ENCODE results near the gene RBM47.
"Not testable (repeated sequence)": the region's sequence is repeated elsewhere in the genome, so short reads cannot be mapped to it uniquely, and the experiment has no call there.

The RBM47 gene

DNA sequence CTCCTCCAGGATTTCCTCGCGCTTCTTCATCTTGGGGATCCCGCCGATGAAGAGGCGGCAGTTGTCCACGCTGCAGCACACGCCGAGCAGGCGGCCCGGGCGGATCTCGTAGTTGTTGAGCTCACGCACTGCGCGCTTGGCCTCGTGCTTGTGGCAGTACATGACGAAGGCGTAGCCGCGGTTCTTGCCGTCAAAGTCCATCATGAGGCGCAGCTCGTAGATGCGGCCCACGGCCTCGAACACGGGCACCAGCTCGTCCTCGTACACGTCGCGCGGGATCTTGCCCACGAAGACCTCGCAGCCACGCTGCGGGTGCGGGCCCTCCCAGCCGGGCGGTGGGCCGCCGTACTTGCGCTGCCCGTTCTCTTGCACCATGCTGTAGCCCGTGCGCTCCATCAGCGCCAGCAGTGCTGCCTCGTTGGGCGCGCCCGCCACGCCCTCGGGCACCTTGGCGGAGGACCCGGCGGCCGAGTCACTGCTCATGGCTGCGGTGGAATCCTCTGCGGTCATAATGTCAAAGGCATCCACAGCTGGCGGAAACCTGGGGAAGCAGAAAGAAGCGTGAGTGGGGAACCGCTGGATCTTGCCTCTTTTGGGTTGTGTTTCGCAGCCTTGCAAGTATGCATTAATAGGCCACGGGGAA lies 191.2 kb downstream of the RBM47 start:
- DNase-seq, result no peak

- DNase-seq, result no peak
Measured at GRCh38 chr4:40437741-40438383, 191.8 kb downstream of the RBM47 start.

DNA sequence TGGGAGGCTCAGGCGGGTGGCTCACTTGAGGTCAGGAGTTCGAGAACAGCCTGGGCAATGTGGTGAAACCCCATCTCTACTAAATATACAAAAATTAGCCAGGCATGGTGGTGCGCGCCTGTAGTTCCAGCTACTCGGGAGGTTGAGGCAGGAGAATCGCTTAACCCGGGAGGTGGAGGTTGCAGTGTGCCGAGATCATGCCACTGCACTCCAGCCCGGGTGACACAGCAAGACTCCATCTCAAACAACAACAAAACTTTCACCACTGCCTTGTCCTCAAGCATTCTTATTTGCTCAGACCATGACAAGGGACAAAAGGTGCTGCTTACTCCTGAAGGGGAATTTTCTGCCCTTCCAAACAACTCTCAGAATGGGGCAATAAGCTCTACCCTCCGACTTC lies 194.4 kb downstream of the RBM47 start:
- DNase-seq, result not testable (repeated sequence)

DNA sequence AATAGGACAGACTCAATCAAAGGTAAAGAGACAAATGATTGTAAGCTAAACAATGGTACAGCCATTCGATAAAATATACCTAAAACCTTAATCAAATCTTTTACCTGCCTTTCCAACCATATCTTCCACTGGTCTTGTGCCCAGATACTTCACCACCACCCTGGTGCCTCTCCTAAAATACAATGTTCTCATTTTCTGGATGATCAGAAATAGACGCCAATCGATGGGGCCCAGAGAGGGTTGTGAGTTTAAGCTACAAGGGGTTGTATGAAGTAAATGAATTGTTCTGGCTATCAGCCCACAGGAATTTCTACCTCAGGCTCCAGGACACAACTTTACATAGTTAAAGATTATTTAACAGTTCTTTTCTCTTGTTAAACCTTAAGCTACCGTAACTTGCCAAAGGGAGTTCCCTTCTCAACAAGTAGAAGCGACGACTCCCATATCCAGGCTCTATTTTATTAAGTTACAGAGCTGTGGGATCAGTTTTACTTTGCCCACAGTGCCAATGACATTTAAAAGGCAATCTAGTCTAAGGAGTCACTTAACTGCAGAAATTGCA lies 195.5 kb downstream of the RBM47 start:
- no peak for DNase-seq

GRCh38 chr4:40432504-40432903 lies 197.2 kb downstream of the RBM47 start:
- DNase-seq, result no peak

GRCh38 chr4:40427871-40428270 lies 201.8 kb downstream of the RBM47 start:
- not testable (repeated sequence) for DNase-seq

- DNase-seq, result peak; percentile 23
Measured at GRCh38 chr4:40427128-40427527, 202.5 kb downstream of the RBM47 start.

GRCh38 chr4:40425799-40426574 lies 203.7 kb downstream of the RBM47 start:
- no peak for DNase-seq

- DNase-seq, result no peak
Measured at GRCh38 chr4:40423735-40424134, 205.9 kb downstream of the RBM47 start.

- DNase-seq, result no peak
Measured at GRCh38 chr4:40421839-40422708, 207.6 kb downstream of the RBM47 start.

- DNase-seq, result no peak
Measured at GRCh38 chr4:40419231-40419912, 210.3 kb downstream of the RBM47 start.

DNA sequence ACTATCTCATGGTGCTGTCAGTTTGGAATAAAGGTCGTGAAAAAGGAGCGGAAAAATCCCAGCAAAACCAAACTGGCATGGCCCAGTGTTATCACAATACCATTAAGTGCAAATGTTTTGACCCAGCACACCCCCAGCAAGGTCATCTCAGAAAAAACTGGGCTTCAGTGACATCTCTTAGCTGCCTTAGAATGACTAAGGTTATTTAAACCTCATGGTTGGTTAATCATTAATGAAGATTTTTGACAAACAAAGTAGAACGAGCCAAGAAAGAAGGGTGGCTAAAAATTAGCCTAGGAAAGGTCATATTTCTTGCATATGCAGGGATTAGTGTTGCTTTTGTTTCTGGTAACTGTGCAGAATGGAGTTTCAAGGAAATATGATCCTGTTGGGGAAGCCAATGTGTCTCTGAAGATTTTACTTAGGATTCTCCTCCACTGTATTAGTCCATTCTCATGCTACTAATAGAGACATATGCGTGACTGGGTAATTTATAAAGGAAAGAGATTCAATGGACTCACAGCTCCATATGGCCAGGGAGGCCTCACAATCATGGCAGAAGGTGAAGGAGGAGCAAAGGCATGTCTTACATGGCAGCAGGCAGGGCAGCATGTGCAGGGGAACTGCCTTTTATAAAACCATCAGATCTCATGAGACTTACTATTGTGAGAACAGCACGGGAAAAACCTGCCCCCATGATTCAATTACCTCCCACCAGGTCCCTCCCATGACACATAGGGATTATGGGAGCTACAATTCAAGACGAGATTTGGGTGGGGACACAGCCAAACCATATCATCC lies 211.0 kb downstream of the RBM47 start:
- DNase-seq, result no peak

DNA sequence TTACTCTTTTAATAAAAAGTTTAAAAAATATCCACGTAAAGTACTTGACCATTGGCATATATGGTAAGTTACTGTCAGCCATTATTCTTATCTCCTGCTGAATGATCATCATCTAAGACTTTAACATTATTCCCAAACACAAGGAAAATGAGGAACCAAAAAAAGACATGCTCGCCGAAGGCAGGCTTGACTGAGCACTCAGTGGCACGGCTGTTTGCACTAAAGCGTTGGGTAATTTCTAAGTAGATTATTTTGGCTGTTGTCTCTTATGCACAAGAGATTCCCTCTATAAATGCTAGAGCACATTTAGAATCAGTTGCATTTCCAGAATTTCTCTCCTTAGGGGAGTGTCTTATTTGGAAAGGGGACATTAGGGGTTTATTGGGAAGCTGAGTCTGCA lies 211.7 kb downstream of the RBM47 start:
- no peak for DNase-seq

GRCh38 chr4:40414673-40415072 lies 215.0 kb downstream of the RBM47 start:
- DNase-seq, result no peak

DNA sequence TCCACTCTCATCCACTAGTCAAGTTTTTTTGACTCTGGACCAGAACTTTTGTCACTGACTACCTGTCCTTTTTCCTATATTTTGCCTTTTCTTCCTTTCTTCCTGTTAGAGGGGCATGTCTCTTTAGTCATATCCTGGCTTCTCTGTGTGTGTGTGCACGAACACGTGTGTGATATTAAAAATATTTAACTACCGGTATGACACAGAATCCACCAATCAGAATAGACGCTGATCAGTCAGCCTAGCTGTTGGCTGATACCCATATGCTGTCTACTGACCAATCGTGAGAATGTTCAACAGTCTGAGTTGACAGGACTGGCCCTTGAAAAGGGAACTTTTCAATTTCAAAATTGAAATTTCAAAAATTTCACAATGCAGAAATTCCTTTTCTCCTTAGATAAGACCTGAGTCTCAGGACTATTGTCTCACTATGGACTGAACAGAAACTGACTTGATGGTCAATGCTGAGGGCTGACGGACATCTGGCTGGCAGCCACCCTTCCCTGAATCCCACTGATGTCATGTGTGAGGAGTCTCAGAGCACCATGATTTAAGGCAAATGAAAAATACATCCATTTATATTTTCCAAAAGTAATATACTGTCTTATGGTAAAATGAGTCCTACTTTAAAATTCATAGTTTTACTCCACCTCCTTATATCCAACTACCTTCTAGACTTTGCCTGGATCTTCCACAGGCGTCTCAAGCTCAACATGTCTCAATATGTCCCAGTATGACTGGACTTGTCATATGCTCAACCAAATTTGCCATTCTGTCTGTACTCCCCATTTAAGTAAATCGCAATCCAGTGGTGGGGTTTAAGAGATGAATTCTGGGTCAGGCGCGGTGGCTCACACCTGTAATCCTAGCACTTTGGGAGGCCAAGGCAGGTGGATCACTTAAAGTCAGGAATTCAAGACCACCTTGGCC lies 216.5 kb downstream of the RBM47 start:
- DNase-seq, result no peak

GRCh38 chr4:40412388-40412787 lies 217.3 kb downstream of the RBM47 start:
- DNase-seq, result no peak

DNA sequence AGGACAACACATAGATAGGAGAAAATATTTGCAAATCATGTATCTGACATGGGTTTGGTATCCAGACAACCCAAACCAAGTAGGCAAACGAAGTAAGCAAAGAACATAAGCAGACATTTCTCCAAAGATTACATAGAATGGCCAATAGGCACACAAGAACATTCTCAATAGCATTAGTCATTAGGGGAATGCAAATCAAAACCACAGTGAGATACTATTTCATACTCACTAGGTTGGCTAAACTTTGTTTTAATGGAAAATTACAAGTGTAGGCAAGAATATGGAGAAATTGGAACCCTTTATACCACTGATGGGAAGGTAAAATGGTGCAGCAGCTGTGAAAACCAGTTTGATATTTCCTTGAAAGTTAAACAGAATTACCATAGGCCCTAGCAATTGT lies 219.8 kb downstream of the RBM47 start:
- no peak for DNase-seq

DNA sequence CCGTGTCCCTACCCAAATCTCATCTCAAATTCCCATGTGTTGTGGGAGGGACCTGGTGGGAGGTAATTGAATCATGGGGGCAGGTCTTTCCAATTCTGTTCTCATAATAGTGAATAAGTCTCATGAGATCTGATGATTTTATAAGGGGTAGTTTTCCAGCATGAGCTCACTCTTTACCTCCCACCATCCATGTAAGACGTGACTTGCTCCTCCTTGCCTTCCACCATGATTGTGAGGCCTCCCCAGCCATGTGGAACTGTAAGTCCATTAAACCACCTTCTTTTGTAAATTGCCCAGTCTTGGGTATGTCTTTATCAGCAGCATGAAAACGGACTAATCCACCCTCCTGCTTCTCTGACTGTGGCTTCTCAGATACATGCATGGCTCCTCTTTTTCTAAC lies 222.2 kb downstream of the RBM47 start:
- not testable (repeated sequence) for DNase-seq

DNA sequence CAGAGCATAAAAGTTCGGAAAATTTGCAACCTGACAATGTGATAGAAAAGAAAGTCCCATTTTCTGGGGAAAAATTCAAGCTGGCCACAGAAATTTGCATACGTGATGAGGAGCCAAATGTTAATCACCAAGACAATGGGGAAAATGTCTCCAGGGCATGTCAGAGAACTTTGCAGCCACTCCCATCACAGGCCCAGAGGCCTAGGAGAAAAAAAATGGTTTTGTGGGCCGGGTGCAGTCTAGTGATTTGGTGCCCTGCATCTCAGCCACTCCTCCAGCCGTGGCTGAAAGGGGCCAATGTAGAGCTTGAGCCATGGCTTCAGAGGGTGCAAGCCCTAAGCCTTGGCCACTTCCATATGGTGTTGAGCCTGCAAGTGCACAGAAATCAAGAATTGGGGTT lies 223.3 kb downstream of the RBM47 start:
- DNase-seq, result no peak

- DNase-seq, result no peak
Measured at GRCh38 chr4:40405193-40405592, 224.5 kb downstream of the RBM47 start.
